CD4-positive, alpha-beta T cell treated with Interleukin-15 for 1 hour (primary cell): ENCODE measurements around the gene SLA2.
"Not testable (repeated sequence)": the region's sequence is repeated elsewhere in the genome, so short reads cannot be mapped to it uniquely, and the experiment has no call there.

Source experiments
- DNase-seq: peaks from one replicate; pipeline ENCODE4 v3.0.0-alpha.2; 2020

The SLA2 gene

DNA sequence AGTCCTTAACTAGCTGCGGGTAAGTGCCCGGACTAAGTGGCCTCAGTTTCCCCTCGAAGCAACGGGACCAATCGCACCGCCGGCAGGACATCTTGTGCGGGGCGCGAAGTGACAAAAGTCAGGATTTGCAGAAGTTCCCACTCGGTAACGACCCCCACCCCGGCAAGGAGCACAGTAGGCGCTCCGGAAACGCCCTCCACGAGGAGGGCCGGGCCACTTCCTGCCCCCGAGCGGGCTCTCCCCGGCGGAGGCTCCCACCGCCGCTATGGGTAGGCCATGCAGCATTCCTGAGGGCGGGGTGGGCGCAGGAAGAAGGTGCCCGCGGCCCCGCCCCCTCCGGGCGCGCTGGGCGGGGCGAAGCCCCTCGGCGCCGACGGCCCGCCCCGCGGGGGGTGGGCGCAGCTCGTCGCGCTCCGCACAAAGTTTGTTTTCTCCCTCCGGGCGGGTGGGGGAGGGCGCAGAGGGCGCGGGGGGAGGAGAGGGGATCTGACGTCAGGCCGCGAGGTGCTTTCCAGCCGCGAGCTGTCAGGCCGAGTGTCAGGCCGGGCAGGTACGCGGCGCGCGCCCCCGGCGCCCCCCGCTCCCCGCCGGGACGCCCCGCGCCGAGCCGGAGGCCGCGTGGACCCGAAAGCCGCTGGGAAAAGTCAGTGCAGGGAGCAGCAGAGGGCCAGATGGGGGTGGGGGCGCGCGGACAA is 72.7 kb downstream of the SLA2 start, which contains the start of gene TGIF2:
Gene TGIF2 (plus strand): TSS at position 495 of the 695 bp plus-strand sequence. CDS start 5,178 bp downstream, outside the sequence.
- peak; percentile 95 for DNase-seq

DNA sequence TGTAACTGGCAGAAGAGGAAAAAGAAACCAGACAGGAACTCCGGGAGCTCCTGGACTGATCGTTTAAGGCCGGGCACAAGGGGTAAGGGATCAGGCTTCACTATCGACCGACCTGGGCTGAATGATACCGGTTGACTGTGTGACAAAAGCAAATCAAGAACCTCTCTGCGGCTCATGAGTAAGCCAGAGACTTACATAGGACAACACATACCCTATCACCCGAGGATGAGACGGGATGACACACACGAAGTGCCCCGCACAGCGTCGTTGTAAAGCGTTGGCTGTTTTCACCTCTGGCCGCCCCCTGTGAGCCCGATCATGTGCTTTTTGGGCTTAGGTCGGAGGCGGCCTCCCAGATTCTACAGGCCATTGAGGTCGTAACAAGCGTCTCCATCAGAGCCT is 73.3 kb downstream of the SLA2 start:
- peak; percentile 76 for DNase-seq

DNA sequence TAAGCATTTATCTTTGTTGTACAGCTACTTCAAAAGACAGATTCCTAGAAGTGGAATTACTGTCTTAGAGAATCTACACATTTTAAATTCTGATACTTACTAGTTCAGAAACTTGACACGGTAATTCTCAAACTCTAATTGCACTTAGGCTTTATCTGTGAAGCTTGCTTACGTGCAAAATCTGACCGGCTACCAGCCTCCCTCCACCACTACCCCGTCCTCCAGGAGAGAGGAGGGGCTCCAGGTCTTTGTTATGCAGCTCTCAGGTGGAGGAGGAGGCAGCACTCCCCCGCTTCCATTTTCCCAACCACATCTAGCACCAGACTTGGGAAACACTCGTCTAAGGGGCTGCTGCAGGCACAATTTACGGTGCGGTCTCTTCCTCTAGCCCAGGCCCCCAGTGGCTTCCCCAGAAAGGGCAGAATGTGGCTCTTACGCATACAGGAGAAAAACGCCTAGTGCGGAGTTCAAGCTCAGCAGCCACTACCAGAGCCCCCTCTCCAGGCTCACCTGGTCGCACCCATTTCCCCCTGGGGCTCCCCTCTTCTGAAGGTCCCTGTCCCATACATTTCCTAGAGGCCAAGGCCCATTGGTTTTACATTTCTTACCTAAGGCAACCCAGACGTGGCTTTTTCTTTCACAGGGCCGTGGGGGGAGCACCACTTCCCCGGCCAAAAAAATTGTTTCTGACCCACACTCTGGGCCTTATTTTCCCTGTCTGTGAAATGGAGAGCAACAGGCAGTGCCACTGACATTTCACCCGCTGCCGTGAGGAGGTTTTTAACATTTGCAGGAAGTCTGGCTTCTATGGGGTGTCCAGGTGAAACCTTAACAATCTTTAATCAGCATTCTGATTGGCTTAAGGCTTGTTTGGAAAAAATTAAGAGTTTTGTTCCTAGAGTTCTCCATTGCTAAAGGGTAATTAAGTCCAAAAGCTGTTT is 74.2 kb downstream of the SLA2 start:
- DNase-seq: no peak

DNA sequence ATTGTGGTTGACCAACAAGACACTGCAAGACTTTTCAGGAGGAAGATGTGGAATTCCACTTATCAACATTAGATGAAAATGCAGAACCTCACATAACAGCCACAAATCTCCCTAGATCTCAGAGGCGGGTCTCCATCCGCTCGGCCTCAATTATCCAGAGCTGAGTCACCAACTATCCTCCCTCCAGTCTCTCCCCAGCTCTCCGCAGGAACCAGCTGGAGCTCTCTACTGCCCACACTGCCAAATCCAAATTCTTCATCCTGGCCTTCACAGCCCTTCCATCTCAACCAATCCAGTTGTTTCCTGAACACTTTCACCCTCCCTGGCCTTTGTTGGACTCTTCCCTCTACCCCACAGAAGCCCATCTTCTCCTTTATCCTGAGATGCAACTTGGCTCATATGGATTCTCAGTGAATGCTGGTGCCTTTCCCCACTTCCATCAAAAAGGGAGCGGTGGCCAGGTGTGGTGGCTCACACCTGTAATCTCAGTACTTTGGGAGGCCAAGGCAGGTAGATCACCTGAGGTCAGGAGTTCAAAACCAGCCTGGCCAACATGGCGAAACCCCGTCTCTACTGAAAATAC is 76.1 kb downstream of the SLA2 start:
- no peak for DNase-seq

DNA sequence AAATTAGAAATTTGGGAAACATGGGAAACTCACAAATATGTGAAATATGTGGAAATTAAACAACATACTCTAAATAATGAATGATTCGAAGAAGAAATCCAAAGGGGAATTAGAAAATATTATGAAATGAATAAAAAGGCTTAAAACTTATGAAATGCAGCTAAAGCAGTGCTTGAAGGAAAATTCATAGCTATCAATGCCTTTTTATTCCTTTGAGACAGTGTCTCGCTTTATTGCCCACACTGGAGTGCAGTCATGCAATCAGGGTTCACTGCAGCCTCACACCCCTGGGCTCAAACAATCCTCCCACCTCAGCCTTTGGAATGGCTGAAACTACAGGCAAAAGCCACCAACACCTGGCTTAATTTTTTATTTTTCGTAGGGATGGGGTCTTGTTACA is 80.5 kb downstream of the SLA2 start:
- DNase-seq: no peak

DNA sequence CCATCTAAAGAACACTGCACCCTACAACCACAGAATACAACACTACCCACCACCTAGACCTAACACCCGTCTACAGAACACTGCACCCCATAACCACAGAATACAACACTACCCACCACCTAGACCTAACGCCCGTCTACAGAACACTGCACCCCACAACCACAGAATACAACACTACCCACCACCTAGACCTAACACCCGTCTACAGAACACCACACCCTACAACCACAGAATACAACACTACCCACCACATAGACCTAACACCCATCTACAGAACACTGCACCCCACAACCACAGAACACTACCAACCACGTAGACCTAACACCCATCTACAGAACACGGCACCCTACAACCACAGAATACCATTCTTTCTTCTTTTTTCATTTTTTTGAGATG is 81.3 kb downstream of the SLA2 start:
- DNase-seq: peak; percentile 45

DNA sequence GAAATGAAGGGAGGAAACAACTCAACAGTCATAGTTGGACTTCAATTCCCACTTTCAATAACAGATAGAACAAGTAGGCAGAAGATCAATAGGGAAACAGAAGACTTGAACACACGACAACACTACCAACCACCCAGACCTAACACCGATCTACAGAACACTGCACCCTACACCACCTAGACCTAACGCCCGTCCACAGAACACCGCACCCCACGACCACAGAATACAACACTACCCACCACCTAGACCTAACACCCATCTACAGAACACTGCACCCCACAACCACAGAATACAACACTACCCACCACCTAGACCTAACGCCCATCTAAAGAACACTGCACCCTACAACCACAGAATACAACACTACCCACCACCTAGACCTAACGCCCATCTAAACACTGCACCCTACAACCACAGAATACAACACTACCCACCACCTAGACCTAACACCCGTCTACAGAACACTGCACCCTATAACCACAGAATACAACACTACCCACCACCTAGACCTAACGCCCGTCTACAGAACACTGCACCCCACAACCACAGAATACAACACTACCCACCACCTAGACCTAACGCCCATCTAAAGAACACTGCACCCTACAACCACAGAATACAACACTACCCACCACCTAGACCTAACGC is 81.8 kb downstream of the SLA2 start:
- not testable (repeated sequence) for DNase-seq

DNA sequence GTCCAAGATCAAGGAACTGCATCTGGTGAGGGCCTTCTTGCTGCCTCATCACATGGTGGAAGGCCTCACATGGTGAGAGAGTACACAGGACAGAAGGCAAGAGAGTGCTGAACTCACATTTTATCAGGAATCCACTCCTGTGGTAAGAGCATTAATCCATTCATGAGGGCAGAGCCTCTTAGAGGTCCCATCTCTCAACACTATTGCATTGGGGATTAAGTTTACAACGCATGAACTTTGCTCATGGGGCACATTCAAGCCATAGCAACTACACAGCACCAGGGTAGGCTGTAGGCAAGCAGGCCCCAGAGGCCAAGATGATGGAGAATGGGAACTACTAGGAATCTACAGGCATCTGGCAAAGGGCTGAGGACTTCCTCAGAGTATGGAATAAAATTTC is 82.6 kb downstream of the SLA2 start:
- DNase-seq: no peak

DNA sequence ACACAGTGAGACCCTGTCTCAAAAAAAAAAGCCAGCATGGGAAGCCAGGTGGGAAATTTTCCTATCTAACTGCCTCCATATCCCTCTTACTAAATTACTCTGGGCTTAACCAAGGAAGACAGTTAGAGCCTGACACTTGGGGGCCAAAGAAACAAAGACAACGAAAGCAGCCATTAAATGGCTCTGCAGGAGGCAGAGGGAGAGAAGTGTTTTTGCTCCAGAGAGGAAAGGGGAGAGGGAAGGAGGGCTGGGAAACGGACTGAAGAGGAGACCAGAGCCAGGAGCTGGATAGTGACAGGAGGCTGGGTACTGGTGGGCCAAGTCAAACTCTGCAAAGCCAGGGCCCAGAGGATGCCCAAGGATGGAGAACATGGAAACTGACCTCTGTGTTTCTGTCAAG is 83.3 kb downstream of the SLA2 start:
- DNase-seq: no peak
